Natural killer cell (primary cell): ENCODE measurements around the gene DAZL. TPM values are rescaled to one million over a fixed set of nuclear protein-coding genes. Genes with fewer than 3 reads are reported as not detected.

ENCODE experiments used
- ATAC-seq, 3 donors: fragments of 150-1000 bp in 2 of 3; fragments of 200-7000 bp in 1 of 3; cut with Tn5 transposase; 1 replicate in 1 of 3; 2 replicates in 2 of 3; pipeline ENCODE4 v1.10.0; 2021; ENCODE audit warnings: mild to moderate bottlenecking in 2 of 3, moderate library complexity in 2 of 3
- DNase-seq, 2 donors: peaks; one replicate each; pipeline versions ENCODE4 v3.0.0 to v3.0.0-alpha.2; 2013 to 2021; ENCODE audit warnings: mixed read lengths in 1 of 2
- H3K27ac ChIP-seq: one replicate; pipeline ENCODE4 v1.5.1; 2013; ENCODE audit warnings: mild to moderate bottlenecking, low read length
- H3K27me3 ChIP-seq: one replicate; pipeline ENCODE4 v1.6.1; 2013; ENCODE audit warnings: low read length; ENCODE audit not compliant: control insufficient read depth, insufficient read depth
- H3K36me3 ChIP-seq: one replicate; pipeline ENCODE4 v1.6.1; 2013; ENCODE audit warnings: low read length; ENCODE audit not compliant: control insufficient read depth, insufficient read depth
- H3K4me1 ChIP-seq: one replicate; pipeline ENCODE4 v1.6.1; 2013; ENCODE audit warnings: low read length; ENCODE audit not compliant: control insufficient read depth, insufficient read depth
- H3K4me3 ChIP-seq: one replicate; pipeline ENCODE4 v1.5.1; 2013; ENCODE audit warnings: low read length
- H3K9me3 ChIP-seq: one replicate; pipeline ENCODE4 v1.6.1; 2013; ENCODE audit warnings: low read length; ENCODE audit not compliant: control insufficient read depth, insufficient read depth
- H3K27ac Mint-ChIP-seq, 2 donors: one replicate each; pipeline ENCODE4 v1.8.0; 2022; ENCODE audit warnings: mild to moderate bottlenecking in 2 of 2, mixed read lengths in 2 of 2, moderate library complexity in 1 of 2
- H3K27me3 Mint-ChIP-seq, 2 donors: one replicate each; pipeline ENCODE4 v1.8.0; 2022; ENCODE audit warnings: low read depth in 2 of 2, mixed read lengths in 2 of 2
- H3K36me3 Mint-ChIP-seq: one replicate; pipeline ENCODE4 v1.8.0; 2022; ENCODE audit warnings: mixed read lengths
- H3K4me1 Mint-ChIP-seq, 2 donors: one replicate each; pipeline ENCODE4 v1.8.0; 2022; ENCODE audit warnings: mixed read lengths in 2 of 2
- H3K4me3 Mint-ChIP-seq: one replicate; pipeline ENCODE4 v1.8.0; 2022; ENCODE audit warnings: mild to moderate bottlenecking, moderate library complexity, mixed read lengths
- H3K9me3 Mint-ChIP-seq, 2 donors: one replicate each; pipeline ENCODE4 v1.8.0; 2022; ENCODE audit warnings: mixed read lengths in 2 of 2
- WGBS: methylation state at CpG from one replicate; pipeline ENCODE4 v1.1.7; 2013; ENCODE audit warnings: missing lambda C conversion rate; ENCODE audit not compliant: insufficient coverage; 5-methylcytosine and 5-hydroxymethylcytosine counted together
- intact Hi-C: fragments of 100-400 bp; cut with micrococcal nuclease; formaldehyde crosslinking; loops from one replicate; pipeline ENCODE4 v1.14.2; 2022
- total RNA-seq, 4 donors: library from RNA; stranded (reverse); fragments of 120-200 nt in 1 of 4; gene quantifications; one replicate each; pipeline versions ENCODE4 v1.2.3 to v1.2.4, GENCODE V29; 2013 to 2022
- TF ChIP-seq, protein P1 (sequence below): fragments of 200-600 bp; IDR thresholded peaks from one replicate; pipeline ENCODE4 v1.8.0; 2022; ENCODE audit warnings: antibody characterized with exemption

Gene DAZL
- total RNA-seq, 3 donors from 2014 or later (not counting 1 experiment from before 2014, with no cell fraction given): not detected

DNA sequence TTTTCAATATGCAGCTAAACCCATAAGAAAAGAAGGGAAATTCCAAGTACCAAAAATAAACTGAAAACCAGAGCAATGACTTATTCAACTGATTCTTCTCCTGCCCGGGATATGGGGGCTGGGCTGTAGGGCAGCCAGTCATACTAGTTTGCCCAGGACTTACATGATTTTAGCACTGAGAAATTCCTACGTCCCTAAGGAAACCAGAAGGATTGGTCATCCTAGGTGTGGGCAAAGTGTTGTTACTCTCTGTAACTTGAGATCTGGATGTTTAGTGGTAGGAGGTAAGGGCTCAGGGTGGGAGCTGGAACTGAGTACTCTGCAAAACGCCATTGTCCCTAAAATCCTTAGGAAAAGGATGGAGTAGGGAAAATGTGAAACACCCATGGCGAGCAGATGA is 1.2 kb upstream of the DAZL start:
- no peaks in the 10 kb centered on the region for H3K4me1 ChIP-seq
- no peak overlapping the region for H3K27ac ChIP-seq
- peaks cover 2% of the 10 kb centered on the region for H3K9me3 ChIP-seq
- Mint-ChIP-seq H3K4me1 (no peaks in the 10 kb centered on the region), H3K9me3 (no peaks in the 10 kb centered on the region), H3K36me3 (no peaks in the 10 kb centered on the region), H3K4me3 (no peak overlapping the region), H3K27me3 (peaks cover 0 to 6% of the 10 kb centered on the region in 2 donors), H3K27ac (no peak overlapping the region)
- no peaks in the 10 kb centered on the region for H3K36me3 ChIP-seq
- ATAC-seq (no peak), DNase-seq (no peak)
- no peaks in the 10 kb centered on the region for H3K27me3 ChIP-seq
- TF ChIP-seq, protein P1, sequence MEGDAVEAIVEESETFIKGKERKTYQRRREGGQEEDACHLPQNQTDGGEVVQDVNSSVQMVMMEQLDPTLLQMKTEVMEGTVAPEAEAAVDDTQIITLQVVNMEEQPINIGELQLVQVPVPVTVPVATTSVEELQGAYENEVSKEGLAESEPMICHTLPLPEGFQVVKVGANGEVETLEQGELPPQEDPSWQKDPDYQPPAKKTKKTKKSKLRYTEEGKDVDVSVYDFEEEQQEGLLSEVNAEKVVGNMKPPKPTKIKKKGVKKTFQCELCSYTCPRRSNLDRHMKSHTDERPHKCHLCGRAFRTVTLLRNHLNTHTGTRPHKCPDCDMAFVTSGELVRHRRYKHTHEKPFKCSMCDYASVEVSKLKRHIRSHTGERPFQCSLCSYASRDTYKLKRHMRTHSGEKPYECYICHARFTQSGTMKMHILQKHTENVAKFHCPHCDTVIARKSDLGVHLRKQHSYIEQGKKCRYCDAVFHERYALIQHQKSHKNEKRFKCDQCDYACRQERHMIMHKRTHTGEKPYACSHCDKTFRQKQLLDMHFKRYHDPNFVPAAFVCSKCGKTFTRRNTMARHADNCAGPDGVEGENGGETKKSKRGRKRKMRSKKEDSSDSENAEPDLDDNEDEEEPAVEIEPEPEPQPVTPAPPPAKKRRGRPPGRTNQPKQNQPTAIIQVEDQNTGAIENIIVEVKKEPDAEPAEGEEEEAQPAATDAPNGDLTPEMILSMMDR: no peak
- WGBS: 80% methylated on average over 4 of the region's 4 CpGs
- intact Hi-C loops: no loop called here
- no peak overlapping the region for H3K4me3 ChIP-seq

DNA sequence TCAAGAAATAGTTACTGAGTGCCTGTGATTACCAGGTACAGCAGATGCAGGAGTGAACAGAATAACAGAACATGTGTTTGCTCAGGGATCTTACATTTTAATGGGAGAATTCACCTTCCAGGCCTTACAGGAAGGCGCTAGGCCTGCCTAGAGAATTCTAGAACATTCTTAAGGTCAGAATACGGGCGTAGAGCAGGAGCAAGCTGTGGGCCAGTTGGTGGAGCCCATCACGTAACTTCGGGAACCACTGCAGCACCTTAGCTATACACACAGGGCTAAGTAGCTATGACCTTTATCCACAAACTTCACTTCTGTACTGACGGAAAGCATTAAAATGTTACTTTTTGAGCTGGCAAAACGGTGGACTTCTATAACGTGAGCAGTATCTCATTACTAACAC is 743 bp upstream of the DAZL start:
- Histone ChIP-seq H3K27me3 (no peaks in the 10 kb centered on the region), H3K27ac (no peak overlapping the region), H3K4me3 (no peak overlapping the region), H3K36me3 (no peaks in the 10 kb centered on the region), H3K9me3 (peaks cover 2% of the 10 kb centered on the region), H3K4me1 (no peaks in the 10 kb centered on the region)
- Mint-ChIP-seq H3K27ac (no peak overlapping the region), H3K9me3 (no peaks in the 10 kb centered on the region), H3K27me3 (peaks cover 0 to 9% of the 10 kb centered on the region in 2 donors), H3K36me3 (no peaks in the 10 kb centered on the region), H3K4me1 (peaks cover 0 to 4% of the 10 kb centered on the region in 2 donors), H3K4me3 (no peak overlapping the region)
- WGBS: 95% methylated on average over 8 of the region's 8 CpGs
- intact Hi-C loops: no loop called here
- ATAC-seq: no peak
- DNase-seq: no peak
- TF ChIP-seq, protein P1: no peak

DNA sequence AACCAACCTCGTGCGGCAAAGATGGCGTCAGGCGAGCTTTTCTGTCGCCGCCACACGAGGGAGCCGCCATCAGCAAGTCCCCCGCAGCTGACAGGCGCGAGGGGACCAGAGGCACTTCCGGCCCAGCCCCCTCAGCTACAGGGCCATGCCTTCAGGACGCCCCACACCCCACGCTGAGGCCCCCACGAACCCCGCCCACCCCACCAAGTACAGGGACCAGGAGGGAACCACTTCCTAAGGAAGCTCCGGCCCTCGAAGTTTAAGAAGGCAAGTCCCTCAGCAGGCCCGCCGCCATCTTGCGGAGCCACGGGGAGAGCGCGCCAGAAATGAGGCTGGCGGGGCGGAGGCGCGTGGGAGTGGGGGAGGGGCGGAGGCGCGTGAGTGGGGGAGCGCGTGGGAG is 790 bp downstream of the DAZL start:
- Mint-ChIP-seq H3K4me1 (peaks cover 0 to 7% of the 10 kb centered on the region in 2 donors), H3K36me3 (no peaks in the 10 kb centered on the region), H3K27me3 (peaks cover 5 to 17% of the 10 kb centered on the region in 2 donors), H3K9me3 (no peaks in the 10 kb centered on the region), H3K4me3 (no peak overlapping the region), H3K27ac (no peak overlapping the region)
- DNase-seq: no peak
- Histone ChIP-seq H3K4me3 (no peak overlapping the region), H3K4me1 (no peaks in the 10 kb centered on the region), H3K27ac (no peak overlapping the region), H3K27me3 (no peaks in the 10 kb centered on the region), H3K9me3 (peaks cover 2% of the 10 kb centered on the region), H3K36me3 (no peaks in the 10 kb centered on the region)
- whole genome bisulfite sequencing: over 99% methylated on average over 16 of the region's 33 CpGs
- intact Hi-C loops: loop anchor here (5.0 kb wide), 1 partner anchor 548 kb away; no protein-coding TSS in a partner anchor
- no peak for ATAC-seq
- TF ChIP-seq, protein P1: no peak

DNA sequence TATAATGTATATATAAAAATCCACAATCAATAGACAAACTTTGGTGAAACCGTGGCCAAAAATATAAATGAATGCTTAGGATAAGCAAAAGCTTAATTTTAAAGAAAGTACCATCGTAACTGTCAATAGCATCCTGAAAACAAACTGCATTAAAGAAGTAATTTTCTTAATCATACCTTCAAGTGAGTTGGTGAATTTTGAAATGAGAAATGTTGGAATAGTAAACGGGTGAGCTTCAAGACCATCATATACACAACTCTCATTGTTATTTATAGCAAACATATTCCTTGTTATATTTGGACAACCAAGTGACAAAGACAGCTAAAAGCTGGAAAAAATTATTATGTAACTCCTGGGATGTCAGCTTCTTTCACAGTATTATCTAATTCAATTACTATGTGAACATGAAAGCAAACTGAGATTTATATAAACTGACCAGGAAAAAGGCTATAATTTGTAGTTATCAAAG is 3.7 kb downstream of the DAZL start:
- no peaks in the 10 kb centered on the region for H3K36me3 Mint-ChIP-seq
- H3K4me1 Mint-ChIP-seq: peaks cover 0 to 7% of the 10 kb centered on the region in 2 donors
- no peak overlapping the region for H3K27ac Mint-ChIP-seq
- no peak overlapping the region for H3K4me3 ChIP-seq
- no peak for ATAC-seq
- H3K9me3 ChIP-seq: peaks cover 2% of the 10 kb centered on the region
- peaks cover 5 to 17% of the 10 kb centered on the region in 2 donors for H3K27me3 Mint-ChIP-seq
- TF ChIP-seq, protein P1: peak; percentile 27
- H3K36me3 ChIP-seq: no peaks in the 10 kb centered on the region
- no peak overlapping the region for H3K4me3 Mint-ChIP-seq
- no peak overlapping the region for H3K27ac ChIP-seq
- no peaks in the 10 kb centered on the region for H3K9me3 Mint-ChIP-seq
- DNase-seq: no peak
- WGBS: no CpG with 5 or more reads among the region's 3 CpGs
- H3K27me3 ChIP-seq: no peaks in the 10 kb centered on the region
- no peaks in the 10 kb centered on the region for H3K4me1 ChIP-seq
- intact Hi-C loops: loop anchor here (1.0 to 5.0 kb wide), 3 partner anchors 551 to 812 kb away; no protein-coding TSS in a partner anchor
